Left ventricle myocardium inferior (tissue), 1 donor: Measurements from ENCODE around the gene TRABD2A. TPM values are rescaled to one million over a fixed set of nuclear protein-coding genes. Genes with fewer than 3 reads are reported as not detected.
A peak's percentile ranks its signal among the peaks of the same experiment; 100 is the strongest.

ENCODE experiments used
- DNase-seq: peaks from one replicate; pipeline ENCODE4 v3.0.0-alpha.2; 2020
- H3K27ac ChIP-seq: fragments of 200-600 bp; replicated peaks from 2 replicates; pipeline ENCODE4 v1.8.0; 2021
- H3K27me3 ChIP-seq: fragments of 200-600 bp; 2 replicates; pipeline ENCODE4 v1.8.0; 2021; ENCODE audit warnings: low read depth
- H3K36me3 ChIP-seq: fragments of 200-600 bp; 2 replicates; pipeline ENCODE4 v1.8.0; 2021
- H3K4me1 ChIP-seq: fragments of 200-600 bp; 2 replicates; pipeline ENCODE4 v1.8.0; 2021
- H3K4me3 ChIP-seq: fragments of 200-600 bp; 2 replicates; pipeline ENCODE4 v1.8.0; 2021; ENCODE audit warnings: mild to moderate bottlenecking, moderate library complexity
- H3K9me3 ChIP-seq: fragments of 200-600 bp; replicated peaks from 2 replicates; pipeline ENCODE4 v1.8.0; 2021
- intact Hi-C: fragments of 100-400 bp; cut with micrococcal nuclease; formaldehyde crosslinking; loops from one replicate; pipeline ENCODE4 v1.11.0; 2022
- total RNA-seq: library from RNA; stranded (reverse); fragmentation: NEBNext Ultra II Directional; extraction: Animal tissue kit (Norgen Biotek cat#: 25700); gene quantifications from one replicate; pipeline ENCODE4 v1.2.1, GENCODE V29; 2021
- TF ChIP-seq, protein P1 (sequence below): fragments of 200-600 bp; IDR thresholded peaks from 2 replicates; pipeline ENCODE4 v1.8.0; 2021; ENCODE audit warnings: antibody characterized with exemption, mild to moderate bottlenecking, borderline replicate concordance
- donor health status: DM: no; HTN: yes; CAD: no; lungs with severe emphysema.

Gene TRABD2A
- total RNA-seq, 1 donor from 2014 or later = 0.49 TPM

- TF ChIP-seq, protein P1, sequence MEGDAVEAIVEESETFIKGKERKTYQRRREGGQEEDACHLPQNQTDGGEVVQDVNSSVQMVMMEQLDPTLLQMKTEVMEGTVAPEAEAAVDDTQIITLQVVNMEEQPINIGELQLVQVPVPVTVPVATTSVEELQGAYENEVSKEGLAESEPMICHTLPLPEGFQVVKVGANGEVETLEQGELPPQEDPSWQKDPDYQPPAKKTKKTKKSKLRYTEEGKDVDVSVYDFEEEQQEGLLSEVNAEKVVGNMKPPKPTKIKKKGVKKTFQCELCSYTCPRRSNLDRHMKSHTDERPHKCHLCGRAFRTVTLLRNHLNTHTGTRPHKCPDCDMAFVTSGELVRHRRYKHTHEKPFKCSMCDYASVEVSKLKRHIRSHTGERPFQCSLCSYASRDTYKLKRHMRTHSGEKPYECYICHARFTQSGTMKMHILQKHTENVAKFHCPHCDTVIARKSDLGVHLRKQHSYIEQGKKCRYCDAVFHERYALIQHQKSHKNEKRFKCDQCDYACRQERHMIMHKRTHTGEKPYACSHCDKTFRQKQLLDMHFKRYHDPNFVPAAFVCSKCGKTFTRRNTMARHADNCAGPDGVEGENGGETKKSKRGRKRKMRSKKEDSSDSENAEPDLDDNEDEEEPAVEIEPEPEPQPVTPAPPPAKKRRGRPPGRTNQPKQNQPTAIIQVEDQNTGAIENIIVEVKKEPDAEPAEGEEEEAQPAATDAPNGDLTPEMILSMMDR = peak; percentile 22
- intact Hi-C loops = no loop called here
- Histone ChIP-seq H3K27ac (peak within 1 kb of the TSS; percentile 97), H3K4me3 (peak within 1 kb of the TSS; percentile 78), H3K27me3 (no peaks in the 10 kb centered on the region), H3K4me1 (peaks cover 29% of the 10 kb centered on the region), H3K36me3 (no peaks in the 10 kb centered on the region), H3K9me3 (no peaks in the 10 kb centered on the region)
- peak; percentile 91 for DNase-seq
These were observed 24.6 kb upstream of the TRABD2A start, which contains the start of gene TMSB10 for GRCh38 chr2:84905181-84906107. TMSB10 (plus strand) TSS chr2:84905656.

DNA sequence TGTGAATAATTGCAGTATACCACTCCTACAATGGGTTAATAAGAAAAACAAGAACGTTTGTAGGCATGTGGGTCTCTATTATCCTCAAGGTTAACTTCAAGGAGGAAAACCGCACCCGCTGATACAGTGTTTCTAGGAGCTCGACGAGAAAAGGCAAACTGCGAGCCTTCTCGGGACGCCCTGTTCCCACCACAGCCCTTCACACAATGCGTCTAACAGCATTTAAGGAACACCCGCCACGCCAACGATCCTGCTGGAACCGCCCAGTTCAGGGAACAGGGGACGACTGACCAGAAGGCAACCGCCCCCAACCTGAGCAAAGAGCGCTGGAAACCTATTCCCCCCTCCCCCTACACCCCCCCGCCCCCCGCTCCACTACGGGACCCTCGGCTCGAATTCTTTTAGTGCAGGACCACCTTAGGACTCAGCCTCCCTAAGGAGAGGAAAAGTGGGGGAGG lies 23.9 kb upstream of the TRABD2A start:
- H3K27ac ChIP-seq = peak overlapping the region; percentile 97
- intact Hi-C loops = no loop called here

DNA sequence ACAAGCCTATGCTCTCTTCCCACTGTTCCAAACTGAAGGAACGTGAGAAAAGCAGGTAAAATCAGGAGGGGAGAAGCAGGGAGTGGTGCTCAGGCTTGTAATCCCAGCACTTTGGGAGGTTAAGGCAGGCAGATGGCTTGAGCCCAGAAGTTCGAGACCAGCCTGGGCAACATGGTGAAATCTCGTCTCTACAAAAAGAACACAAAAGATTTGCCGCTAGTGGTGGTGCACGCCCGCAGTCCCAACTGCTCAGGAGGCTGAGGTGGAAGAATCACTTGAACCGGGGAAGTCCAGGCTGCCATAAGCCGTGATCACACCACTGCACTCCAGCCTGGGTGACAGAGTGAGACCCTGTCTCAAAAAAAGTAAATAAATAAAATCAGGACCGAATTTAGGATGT lies 23.3 kb upstream of the TRABD2A start:
- TF ChIP-seq, protein P1 = no peak
- Histone ChIP-seq H3K27ac (peak overlapping the region; percentile 97), H3K4me1 (peaks cover 33% of the 10 kb centered on the region), H3K9me3 (no peaks in the 10 kb centered on the region), H3K27me3 (no peaks in the 10 kb centered on the region), H3K36me3 (no peaks in the 10 kb centered on the region), H3K4me3 (peak overlapping the region; percentile 78)
- no peak for DNase-seq
- intact Hi-C loops = no loop called here

More for the DNA sequence above, 23.9 kb upstream of the TRABD2A start:
- TF ChIP-seq, protein P1 = no peak
- Histone ChIP-seq H3K4me3 (peak overlapping the region; percentile 78), H3K27me3 (no peaks in the 10 kb centered on the region), H3K4me1 (peaks cover 29% of the 10 kb centered on the region), H3K9me3 (no peaks in the 10 kb centered on the region), H3K36me3 (no peaks in the 10 kb centered on the region)
- peak; percentile 82 for DNase-seq

DNA sequence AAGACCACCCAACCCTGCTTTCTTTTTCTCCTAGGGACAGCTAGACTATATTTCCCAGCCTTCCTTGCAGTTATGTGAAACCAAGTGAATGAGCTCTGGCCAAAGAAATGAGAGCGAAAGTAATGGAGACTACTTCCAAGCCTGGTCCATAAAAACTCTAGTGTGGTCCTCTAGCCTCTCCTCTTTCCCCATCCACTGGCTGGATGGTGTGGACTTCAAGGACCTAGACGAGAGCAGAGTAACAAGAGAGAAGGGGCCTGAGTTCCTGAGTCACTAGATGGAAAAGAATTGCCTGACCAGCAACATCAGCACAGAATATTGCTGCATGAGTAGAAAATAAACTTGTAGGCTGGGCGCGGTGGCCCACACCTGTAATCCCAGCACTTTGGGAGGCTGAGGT lies 21.6 kb upstream of the TRABD2A start:
- TF ChIP-seq, protein P1 = no peak
- peaks cover 47% of the 10 kb centered on the region for H3K4me1 ChIP-seq
- no peaks in the 10 kb centered on the region for H3K36me3 ChIP-seq
- intact Hi-C loops = no loop called here
- DNase-seq = no peak
- no peaks in the 10 kb centered on the region for H3K27me3 ChIP-seq
- no peak overlapping the region for H3K4me3 ChIP-seq
- no peak overlapping the region for H3K27ac ChIP-seq
- H3K9me3 ChIP-seq = no peaks in the 10 kb centered on the region

- H3K4me3 ChIP-seq = no peak overlapping the region
- TF ChIP-seq, protein P1 = no peak
- no peak for DNase-seq
- H3K36me3 ChIP-seq = no peaks in the 10 kb centered on the region
- intact Hi-C loops = no loop called here
- no peaks in the 10 kb centered on the region for H3K27me3 ChIP-seq
- no peaks in the 10 kb centered on the region for H3K9me3 ChIP-seq
- no peak overlapping the region for H3K27ac ChIP-seq
- peaks cover 41% of the 10 kb centered on the region for H3K4me1 ChIP-seq
These were observed 20.8 kb upstream of the TRABD2A start for GRCh38 chr2:84901593-84902120.
